ENCODE results near the gene LTBP2.

DNA sequence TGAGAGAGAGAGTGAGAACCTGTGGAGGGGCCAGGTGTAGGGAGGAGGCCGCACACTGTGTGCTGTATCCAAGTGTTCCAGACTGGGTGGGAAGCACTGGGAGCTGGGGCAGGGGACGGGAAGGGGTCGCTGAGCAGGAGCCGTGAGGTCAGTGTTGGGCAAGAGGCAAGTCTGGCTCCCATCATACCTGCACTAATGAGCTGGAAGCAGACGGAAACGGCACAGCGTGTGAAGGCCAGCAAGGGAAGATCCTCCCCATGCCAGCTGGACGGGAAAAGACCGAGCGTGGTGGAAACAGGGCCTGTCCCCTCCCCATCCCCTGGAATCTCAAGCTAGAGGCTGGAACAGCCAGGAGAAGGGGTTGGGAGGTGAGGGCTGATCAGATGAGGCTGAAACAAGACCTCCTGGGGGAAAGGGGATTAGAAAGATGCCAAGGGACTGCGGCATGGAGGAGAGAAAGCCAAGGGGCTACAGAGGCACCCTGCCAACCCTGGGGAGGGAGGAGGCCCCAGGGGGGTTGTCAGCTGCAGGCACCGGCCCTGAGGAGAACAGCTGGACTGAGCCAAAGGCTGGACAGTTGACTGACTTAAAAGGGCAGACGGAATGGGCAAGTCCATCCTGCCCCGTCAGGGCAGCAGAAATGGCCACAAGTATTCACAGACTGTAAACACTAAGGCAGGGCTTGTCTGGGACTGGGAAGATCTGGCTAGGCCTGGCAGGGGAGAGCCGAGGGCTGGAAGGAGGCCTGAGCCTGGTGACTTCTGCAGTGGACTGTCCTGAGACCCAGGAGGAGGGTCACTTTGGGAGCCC is 19.0 kb upstream of the LTBP2 start:
- TF ChIP-seq CTCF (IDR thresholded peaks at IDR 0.05; ENCODE audit: low read depth, low read length, poor library complexity, severe bottlenecking) (no peak), EZH2phosphoT487 (IDR thresholded peaks at IDR 0.05; ENCODE audit: borderline replicate concordance, low read length) (no peak)

All from DOHH2 (cell line).